Neuronal stem cell (in vitro differentiated cells): Measurements from ENCODE around the gene HNRNPA1L2. TPM values are rescaled to one million over a fixed set of nuclear protein-coding genes. Genes with fewer than 3 reads are reported as not detected.
"Not testable (repeated sequence)": the region's sequence is repeated elsewhere in the genome, so short reads cannot be mapped to it uniquely, and the experiment has no call there.

Experiments used
- DNase-seq: peaks from one replicate; pipeline ENCODE4 v3.0.0-alpha.2; 2013; ENCODE audit warnings: low spot score
- H2AFZ ChIP-seq: one replicate; pipeline ENCODE4 v1.6.1; 2013; ENCODE audit warnings: mild to moderate bottlenecking, low read length, inconsistent platforms
- H2AK5ac ChIP-seq: 2 replicates; pipeline ENCODE4 v1.6.1; 2013; ENCODE audit warnings: low read depth, mild to moderate bottlenecking, inconsistent platforms, low read length, moderate library complexity, mixed read lengths
- H2BK120ac ChIP-seq: 2 replicates; pipeline ENCODE4 v1.6.1; 2013; ENCODE audit warnings: low read depth, mild to moderate bottlenecking, inconsistent platforms, low read length, moderate library complexity, mixed read lengths
- H2BK12ac ChIP-seq: one replicate; pipeline ENCODE4 v1.6.1; 2013; ENCODE audit warnings: low read length, inconsistent platforms
- H2BK15ac ChIP-seq: 2 replicates; pipeline ENCODE4 v1.6.1; 2013; ENCODE audit warnings: mild to moderate bottlenecking, low read length, inconsistent platforms, mixed read lengths
- H2BK5ac ChIP-seq: one replicate; pipeline ENCODE4 v1.6.1; 2013; ENCODE audit warnings: inconsistent platforms, mild to moderate bottlenecking, low read length, moderate library complexity
- H3K14ac ChIP-seq: one replicate; pipeline ENCODE4 v1.6.1; 2013; ENCODE audit warnings: low read length, inconsistent platforms
- H3K18ac ChIP-seq: 2 replicates; pipeline ENCODE4 v1.6.1; 2013; ENCODE audit warnings: low read length, inconsistent platforms
- H3K23ac ChIP-seq: 2 replicates; pipeline ENCODE4 v1.6.1; 2013; ENCODE audit warnings: low read depth, mild to moderate bottlenecking, mixed read lengths, low read length, inconsistent platforms; ENCODE audit not compliant: poor library complexity
- H3K27ac ChIP-seq: replicated peaks from 3 replicates; pipeline ENCODE4 v1.5.1; 2013; ENCODE audit warnings: low read length, inconsistent platforms
- H3K27me3 ChIP-seq, 3 experiments: 2 replicates each; pipeline ENCODE4 v1.6.1; 2013; ENCODE audit warnings: low read length in 3 of 3, mild to moderate bottlenecking in 2 of 3, inconsistent platforms in 1 of 3, low read depth in 1 of 3, mixed read lengths in 1 of 3, moderate library complexity in 1 of 3; ENCODE audit not compliant: control insufficient read depth in 3 of 3, insufficient read depth in 3 of 3
- H3K36me3 ChIP-seq, 2 donors: replicated peaks in 1 of 2; 2 replicates each; pipeline ENCODE4 v1.6.1; 2013; ENCODE audit warnings: low read length in 2 of 2; ENCODE audit not compliant: control insufficient read depth in 2 of 2, insufficient read depth in 2 of 2
- H3K4ac ChIP-seq: 2 replicates; pipeline ENCODE4 v1.6.1; 2013; ENCODE audit warnings: inconsistent platforms, mild to moderate bottlenecking, low read length, moderate library complexity
- H3K4me1 ChIP-seq, 2 donors: 1 replicate in 1 of 2; 2 replicates in 1 of 2; pipeline ENCODE4 v1.6.1; 2013; ENCODE audit warnings: low read length in 2 of 2, low read depth in 1 of 2; ENCODE audit not compliant: control insufficient read depth in 2 of 2, insufficient read depth in 1 of 2
- H3K4me2 ChIP-seq: one replicate; pipeline ENCODE4 v1.6.1; 2013; ENCODE audit warnings: mild to moderate bottlenecking, low read length, inconsistent platforms; ENCODE audit not compliant: insufficient read depth, poor library complexity, severe bottlenecking
- H3K4me3 ChIP-seq, 2 donors: 2 replicates each; pipeline ENCODE4 v1.5.1; 2013; ENCODE audit warnings: low read length in 2 of 2, mild to moderate bottlenecking in 2 of 2, inconsistent platforms in 1 of 2, moderate library complexity in 1 of 2
- H3K79me1 ChIP-seq: one replicate; pipeline ENCODE4 v1.6.1; 2013; ENCODE audit warnings: low read depth, mild to moderate bottlenecking, inconsistent platforms, low read length, moderate library complexity
- H3K9ac ChIP-seq: one replicate; pipeline ENCODE4 v1.6.1; 2013; ENCODE audit warnings: mild to moderate bottlenecking, low read depth, low read length, inconsistent platforms; ENCODE audit not compliant: poor library complexity
- H3K9me3 ChIP-seq, 2 donors: replicated peaks in 1 of 2; 2 replicates each; pipeline versions ENCODE3 to v1.6.1; 2013; ENCODE audit warnings: low read length in 2 of 2, mild to moderate bottlenecking in 2 of 2, inconsistent platforms in 1 of 2, low read depth in 1 of 2, mixed read lengths in 1 of 2, moderate library complexity in 1 of 2; ENCODE audit not compliant: control insufficient read depth in 2 of 2, insufficient read depth in 1 of 2
- H4K8ac ChIP-seq: one replicate; pipeline ENCODE4 v1.6.1; 2013; ENCODE audit warnings: low read depth, mild to moderate bottlenecking, inconsistent platforms, low read length, moderate library complexity
- H4K91ac ChIP-seq: one replicate; pipeline ENCODE4 v1.6.1; 2013; ENCODE audit warnings: low read length, low read depth, mild to moderate bottlenecking, inconsistent platforms; ENCODE audit not compliant: poor library complexity
- WGBS, 2 donors: extraction: QIAGEN DNeasy Blood & Tissue Kit; methylation state at CpG; one replicate each; pipeline ENCODE4 v1.1.7; 2013; ENCODE audit warnings: missing lambda C conversion rate in 2 of 2, mixed read lengths in 1 of 2; ENCODE audit not compliant: insufficient read length in 2 of 2, insufficient replicate concordance in 1 of 2; ENCODE audit errors: extremely low coverage in 2 of 2; 5-methylcytosine and 5-hydroxymethylcytosine counted together
- polyA plus RNA-seq, 2 experiments: library from polyadenylated mRNA; stranded (reverse); fragments of 200-250 nt; gene quantifications; one replicate each; pipeline ENCODE4 v1.2.3, GENCODE V29; 2013

Gene HNRNPA1L2
- 10.8 TPM for polyA plus RNA-seq (2013, experiment 1 of 2)
- 11.9 TPM for polyA plus RNA-seq (2013, experiment 2 of 2)

- Histone ChIP-seq H2AFZ (no peak within 1 kb of the TSS), H3K14ac (no peak within 1 kb of the TSS)
Measured at GRCh38 chr13:52642131-52642530, at the start of gene HNRNPA1L2. Gene HNRNPA1L2, plus strand, starts transcription at chr13:52642431. Its CDS starts 62 bp downstream, at chr13:52642493.

GRCh38 chr13:52593175-52593574, 49.1 kb upstream of the HNRNPA1L2 start:
- not testable (repeated sequence) for H3K18ac ChIP-seq, H3K9me3 ChIP-seq, H2AFZ ChIP-seq, H3K79me1 ChIP-seq, H3K27ac ChIP-seq, H3K9ac ChIP-seq, H3K14ac ChIP-seq, H2BK12ac ChIP-seq, H3K4me2 ChIP-seq, H3K4me3 ChIP-seq, H3K36me3 ChIP-seq, H3K4me1 ChIP-seq, DNase-seq, H2BK15ac ChIP-seq, H2BK5ac ChIP-seq, H4K91ac ChIP-seq, H3K23ac ChIP-seq, H3K27me3 ChIP-seq, H2AK5ac ChIP-seq, H2BK120ac ChIP-seq, H4K8ac ChIP-seq, H3K4ac ChIP-seq
- no CpG with 5 or more reads among the region's 3 CpGs for WGBS, 2 donors

More at GRCh38 chr13:52642131-52642530, at the start of gene HNRNPA1L2:
- Histone ChIP-seq H3K23ac (no peak within 1 kb of the TSS), H3K4ac (no peak within 1 kb of the TSS), H4K91ac (no peak within 1 kb of the TSS), H3K9ac (no peak within 1 kb of the TSS), H3K9me3 (no peaks in the 10 kb centered on the region), H4K8ac (no peak within 1 kb of the TSS), H3K27me3 (no peaks in the 10 kb centered on the region), H3K36me3 (peaks cover 5 to 51% of the 10 kb centered on the region in 2 donors), H2BK12ac (no peak within 1 kb of the TSS), H3K4me2 (no peak within 1 kb of the TSS), H3K18ac (no peak within 1 kb of the TSS), H2BK120ac (no peak within 1 kb of the TSS), H3K4me3 (no peak within 1 kb of the TSS), H3K4me1 (no peaks in the 10 kb centered on the region), H2AK5ac (no peak within 1 kb of the TSS), H3K79me1 (no peaks in the 10 kb centered on the region), H2BK15ac (no peak within 1 kb of the TSS), H2BK5ac (no peak within 1 kb of the TSS), H3K27ac (no peak within 1 kb of the TSS)
- WGBS, 2 donors = no CpG with 5 or more reads among the region's 7 CpGs
- DNase-seq = no peak

GRCh38 chr13:52593812-52594211, 48.4 kb upstream of the HNRNPA1L2 start:
- H3K27me3 ChIP-seq, H3K14ac ChIP-seq, H3K79me1 ChIP-seq, H3K9ac ChIP-seq, H3K23ac ChIP-seq, H2BK15ac ChIP-seq, H3K27ac ChIP-seq, H2BK5ac ChIP-seq, H3K4ac ChIP-seq, H2AK5ac ChIP-seq, H3K18ac ChIP-seq, H4K8ac ChIP-seq, H3K36me3 ChIP-seq, DNase-seq, H2BK12ac ChIP-seq, H3K4me2 ChIP-seq, H3K4me3 ChIP-seq, H3K9me3 ChIP-seq, H2BK120ac ChIP-seq, H3K4me1 ChIP-seq, H4K91ac ChIP-seq, H2AFZ ChIP-seq: not testable (repeated sequence)
- no CpG with 5 or more reads among the region's 3 CpGs for WGBS, 2 donors

GRCh38 chr13:52594295-52594694, 47.9 kb upstream of the HNRNPA1L2 start:
- H3K23ac ChIP-seq, H3K18ac ChIP-seq, H3K9me3 ChIP-seq, H3K9ac ChIP-seq, H3K79me1 ChIP-seq, H3K36me3 ChIP-seq, H4K8ac ChIP-seq, H3K4me3 ChIP-seq, H2BK5ac ChIP-seq, DNase-seq, H2BK15ac ChIP-seq, H3K4me1 ChIP-seq, H4K91ac ChIP-seq, H3K14ac ChIP-seq, H2BK120ac ChIP-seq, H3K4me2 ChIP-seq, H2BK12ac ChIP-seq, H3K27me3 ChIP-seq, H3K27ac ChIP-seq, H2AK5ac ChIP-seq, H3K4ac ChIP-seq: not testable (repeated sequence)
- H2AFZ ChIP-seq = peak overlapping the region; percentile 7
- no CpG with 5 or more reads among the region's 7 CpGs for WGBS, 2 donors
